Mammary epithelial cell (primary cell): ENCODE measurements around the gene ECEL1.

ENCODE experiments used
- EZH2 ChIP-seq: IDR thresholded peaks from 2 replicates; pipeline ENCODE4 v1.6.1; 2012; ENCODE audit warnings: low read length, inconsistent platforms, borderline replicate concordance
- TF ChIP-seq, protein P1 (sequence below), 2 donors: IDR thresholded peaks in 1 of 2; conservative IDR thresholded peaks in 1 of 2; 2 replicates each; pipeline ENCODE4 v1.5.1; 2011 to 2012; ENCODE audit warnings: inconsistent platforms in 2 of 2, low read length in 2 of 2, mild to moderate bottlenecking in 2 of 2, control low read depth in 1 of 2, low read depth in 1 of 2; ENCODE audit not compliant: insufficient read depth in 1 of 2; ENCODE audit errors: extremely low read depth in 1 of 2

- TF ChIP-seq, protein P1, sequence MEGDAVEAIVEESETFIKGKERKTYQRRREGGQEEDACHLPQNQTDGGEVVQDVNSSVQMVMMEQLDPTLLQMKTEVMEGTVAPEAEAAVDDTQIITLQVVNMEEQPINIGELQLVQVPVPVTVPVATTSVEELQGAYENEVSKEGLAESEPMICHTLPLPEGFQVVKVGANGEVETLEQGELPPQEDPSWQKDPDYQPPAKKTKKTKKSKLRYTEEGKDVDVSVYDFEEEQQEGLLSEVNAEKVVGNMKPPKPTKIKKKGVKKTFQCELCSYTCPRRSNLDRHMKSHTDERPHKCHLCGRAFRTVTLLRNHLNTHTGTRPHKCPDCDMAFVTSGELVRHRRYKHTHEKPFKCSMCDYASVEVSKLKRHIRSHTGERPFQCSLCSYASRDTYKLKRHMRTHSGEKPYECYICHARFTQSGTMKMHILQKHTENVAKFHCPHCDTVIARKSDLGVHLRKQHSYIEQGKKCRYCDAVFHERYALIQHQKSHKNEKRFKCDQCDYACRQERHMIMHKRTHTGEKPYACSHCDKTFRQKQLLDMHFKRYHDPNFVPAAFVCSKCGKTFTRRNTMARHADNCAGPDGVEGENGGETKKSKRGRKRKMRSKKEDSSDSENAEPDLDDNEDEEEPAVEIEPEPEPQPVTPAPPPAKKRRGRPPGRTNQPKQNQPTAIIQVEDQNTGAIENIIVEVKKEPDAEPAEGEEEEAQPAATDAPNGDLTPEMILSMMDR (conservative IDR thresholded peaks at IDR 0.05 in 1 of 2, IDR thresholded peaks at IDR 0.05 in 1 of 2; ENCODE audit: extremely low read depth in 1 of 2, insufficient read depth in 1 of 2, low read depth in 1 of 2, low read length in 2 of 2): no peak
- TF ChIP-seq EZH2: no peak
Observed at GRCh38 chr2:232502911-232503808, 15.5 kb upstream of the ECEL1 start.
